Testis (tissue), 2 donors: ENCODE measurements around the gene BAHCC1.

Experiments
- POLR2A ChIP-seq: fragments of 450-650 bp; IDR thresholded peaks from one replicate; pipeline ENCODE4 v1.6.1; 2017; ENCODE audit warnings: antibody characterized with exemption, mild to moderate bottlenecking, moderate library complexity
- TF ChIP-seq, protein P1 (sequence below), 3 experiments: fragments of 450-650 bp in 2 of 3; fragments of 200-600 bp in 1 of 3; sonication (generic) in 1 of 3; IDR thresholded peaks; one replicate each; pipeline ENCODE4 v1.5.1; 2016 to 2019; ENCODE audit warnings: antibody characterized with exemption in 3 of 3, mild to moderate bottlenecking in 2 of 3, moderate library complexity in 1 of 3

DNA sequence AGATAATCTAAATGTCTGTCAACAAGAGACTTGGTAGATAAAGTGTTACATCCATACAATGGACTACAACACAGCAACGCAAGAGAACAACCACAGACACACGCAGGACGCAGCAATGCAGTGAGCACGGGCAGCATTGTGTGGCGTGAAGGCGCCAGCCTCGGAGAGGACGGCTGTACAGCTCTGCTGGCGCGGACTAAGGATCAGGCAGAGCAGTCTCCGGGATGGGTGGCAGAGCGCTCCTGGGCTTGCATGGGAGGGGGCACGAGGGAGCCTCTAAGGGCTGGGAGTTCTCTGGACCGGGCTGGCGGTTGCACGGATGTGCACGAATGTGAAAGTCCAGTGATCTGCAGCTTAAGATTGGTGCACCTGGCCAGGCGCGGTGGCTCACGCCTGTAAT lies 82.9 kb downstream of the BAHCC1 start:
- TF ChIP-seq, protein P1, sequence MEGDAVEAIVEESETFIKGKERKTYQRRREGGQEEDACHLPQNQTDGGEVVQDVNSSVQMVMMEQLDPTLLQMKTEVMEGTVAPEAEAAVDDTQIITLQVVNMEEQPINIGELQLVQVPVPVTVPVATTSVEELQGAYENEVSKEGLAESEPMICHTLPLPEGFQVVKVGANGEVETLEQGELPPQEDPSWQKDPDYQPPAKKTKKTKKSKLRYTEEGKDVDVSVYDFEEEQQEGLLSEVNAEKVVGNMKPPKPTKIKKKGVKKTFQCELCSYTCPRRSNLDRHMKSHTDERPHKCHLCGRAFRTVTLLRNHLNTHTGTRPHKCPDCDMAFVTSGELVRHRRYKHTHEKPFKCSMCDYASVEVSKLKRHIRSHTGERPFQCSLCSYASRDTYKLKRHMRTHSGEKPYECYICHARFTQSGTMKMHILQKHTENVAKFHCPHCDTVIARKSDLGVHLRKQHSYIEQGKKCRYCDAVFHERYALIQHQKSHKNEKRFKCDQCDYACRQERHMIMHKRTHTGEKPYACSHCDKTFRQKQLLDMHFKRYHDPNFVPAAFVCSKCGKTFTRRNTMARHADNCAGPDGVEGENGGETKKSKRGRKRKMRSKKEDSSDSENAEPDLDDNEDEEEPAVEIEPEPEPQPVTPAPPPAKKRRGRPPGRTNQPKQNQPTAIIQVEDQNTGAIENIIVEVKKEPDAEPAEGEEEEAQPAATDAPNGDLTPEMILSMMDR (IDR thresholded peaks at IDR 0.05), result no peak
- no peak for TF ChIP-seq POLR2A
